ENCODE data around the gene AKR1C1. TPM values are rescaled to one million over a fixed set of nuclear protein-coding genes. Genes with fewer than 3 reads are reported as not detected.
"Not testable (repeated sequence)": the region's sequence is repeated elsewhere in the genome, so short reads cannot be mapped to it uniquely, and the experiment has no call there.

The AKR1C1 gene
- total RNA-seq, 2 experiments from 2014 or later, result 0.45 to 0.56 TPM

DNA sequence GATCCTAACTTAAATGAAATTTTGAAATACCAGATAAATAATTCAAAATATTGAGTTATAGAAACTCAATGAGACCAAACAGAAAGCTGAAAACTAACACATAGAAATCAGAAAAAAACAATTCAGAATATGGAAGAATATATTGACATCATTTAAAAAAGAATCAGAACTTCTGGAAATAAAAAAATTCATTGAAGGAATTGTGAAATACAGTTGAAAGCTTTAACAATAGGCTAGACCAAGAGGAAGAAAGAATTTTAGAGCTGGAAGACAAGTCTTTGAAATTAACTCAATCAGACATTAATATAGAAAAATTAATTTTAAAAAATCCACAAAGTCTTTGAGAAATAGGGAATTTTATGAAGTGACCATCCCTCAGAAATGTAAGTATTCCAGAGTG is 36.8 kb upstream of the AKR1C1 start:
- DNase-seq, result no peak
- Mint-ChIP-seq H3K27me3 (no peaks in the 10 kb centered on the region), H3K9me3 (peaks cover 20% of the 10 kb centered on the region), H3K27ac (no peak overlapping the region), H3K4me1 (ENCODE audit: low read depth) (no peaks in the 10 kb centered on the region), H3K36me3 (ENCODE audit: low read depth) (peaks cover 4% of the 10 kb centered on the region), H3K4me3 (no peak overlapping the region)
- TF ChIP-seq, protein P1, sequence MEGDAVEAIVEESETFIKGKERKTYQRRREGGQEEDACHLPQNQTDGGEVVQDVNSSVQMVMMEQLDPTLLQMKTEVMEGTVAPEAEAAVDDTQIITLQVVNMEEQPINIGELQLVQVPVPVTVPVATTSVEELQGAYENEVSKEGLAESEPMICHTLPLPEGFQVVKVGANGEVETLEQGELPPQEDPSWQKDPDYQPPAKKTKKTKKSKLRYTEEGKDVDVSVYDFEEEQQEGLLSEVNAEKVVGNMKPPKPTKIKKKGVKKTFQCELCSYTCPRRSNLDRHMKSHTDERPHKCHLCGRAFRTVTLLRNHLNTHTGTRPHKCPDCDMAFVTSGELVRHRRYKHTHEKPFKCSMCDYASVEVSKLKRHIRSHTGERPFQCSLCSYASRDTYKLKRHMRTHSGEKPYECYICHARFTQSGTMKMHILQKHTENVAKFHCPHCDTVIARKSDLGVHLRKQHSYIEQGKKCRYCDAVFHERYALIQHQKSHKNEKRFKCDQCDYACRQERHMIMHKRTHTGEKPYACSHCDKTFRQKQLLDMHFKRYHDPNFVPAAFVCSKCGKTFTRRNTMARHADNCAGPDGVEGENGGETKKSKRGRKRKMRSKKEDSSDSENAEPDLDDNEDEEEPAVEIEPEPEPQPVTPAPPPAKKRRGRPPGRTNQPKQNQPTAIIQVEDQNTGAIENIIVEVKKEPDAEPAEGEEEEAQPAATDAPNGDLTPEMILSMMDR (IDR thresholded peaks at IDR 0.05), result no peak
- no peak for ATAC-seq
- intact Hi-C loops (cut with micrococcal nuclease), result no loop called here
- CTCF ChIA-PET, result no interaction called here
- POLR2A ChIA-PET, result interaction anchor here (0.6 kb wide), 1 partner anchor 497 kb away, joined by 3 read pairs; no protein-coding TSS in a partner anchor

DNA sequence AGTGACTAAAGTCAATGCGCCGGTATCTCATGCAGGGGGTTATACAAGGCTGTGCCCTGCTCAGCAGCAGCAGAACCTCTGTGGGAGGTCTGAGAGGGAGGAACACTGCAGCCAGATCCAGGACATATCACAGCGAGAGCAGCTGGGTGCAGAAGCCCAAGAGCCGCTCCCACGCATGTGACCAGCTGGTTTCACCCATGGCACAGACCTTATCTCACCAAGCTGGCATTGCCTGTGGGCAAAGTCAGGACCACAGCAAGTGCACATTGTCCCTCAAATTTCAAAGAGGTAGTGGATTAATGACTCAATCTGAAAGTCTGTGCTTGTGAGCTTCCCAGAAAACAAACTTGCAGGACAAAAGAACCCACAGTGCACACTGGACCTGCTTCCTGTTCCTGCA is 31.6 kb upstream of the AKR1C1 start:
- peaks cover 9% of the 10 kb centered on the region for H3K9me3 Mint-ChIP-seq
- ChIA-PET POLR2A (no interaction called here), CTCF (interaction anchor here (1.4 kb wide), 1 partner anchor 81 kb away, joined by 4 read pairs; no protein-coding TSS in a partner anchor)
- no peaks in the 10 kb centered on the region for H3K27me3 Mint-ChIP-seq
- H3K4me3 Mint-ChIP-seq, result no peak overlapping the region
- no peak overlapping the region for H3K27ac Mint-ChIP-seq
- DNase-seq (no peak), ATAC-seq (no peak)
- TF ChIP-seq, protein P1 (IDR thresholded peaks at IDR 0.05), result no peak
- H3K36me3 Mint-ChIP-seq (ENCODE audit: low read depth), result peaks cover 2% of the 10 kb centered on the region
- intact Hi-C loops (cut with micrococcal nuclease), result no loop called here
- no peaks in the 10 kb centered on the region for H3K4me1 Mint-ChIP-seq (ENCODE audit: low read depth)

DNA sequence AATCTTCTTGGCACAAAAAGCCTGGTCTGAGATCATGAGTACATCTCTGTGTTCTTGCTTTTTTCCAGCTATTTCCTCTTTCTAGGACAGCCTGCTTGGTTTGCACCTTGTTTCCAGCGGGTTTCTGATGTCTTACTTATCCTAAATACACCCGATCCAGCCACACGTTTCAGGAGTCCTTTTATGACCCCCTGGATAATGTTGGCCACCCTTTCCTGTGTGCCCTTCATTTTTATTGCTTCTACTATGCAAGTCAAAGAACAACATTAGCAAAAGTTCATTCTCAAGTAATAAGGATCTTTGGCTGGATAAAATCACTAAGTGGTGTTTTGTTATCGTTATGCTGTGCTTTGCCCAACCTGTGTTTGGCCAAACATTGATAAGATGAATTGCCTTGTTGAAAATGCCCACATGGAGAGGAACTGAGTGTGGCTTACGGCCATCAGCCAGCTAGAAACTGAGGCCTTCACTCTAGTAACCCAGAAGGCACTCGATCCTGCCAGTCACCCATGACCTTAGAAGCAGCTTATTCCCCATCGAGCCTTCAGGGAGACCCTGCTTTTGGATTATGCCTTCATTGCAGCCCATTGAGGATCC is 28.7 kb upstream of the AKR1C1 start:
- Mint-ChIP-seq H3K9me3 (no peaks in the 10 kb centered on the region), H3K4me1 (ENCODE audit: low read depth) (no peaks in the 10 kb centered on the region), H3K27me3 (no peaks in the 10 kb centered on the region), H3K36me3 (ENCODE audit: low read depth) (no peaks in the 10 kb centered on the region), H3K4me3 (no peak overlapping the region), H3K27ac (no peak overlapping the region)
- ChIA-PET POLR2A (no interaction called here), CTCF (no interaction called here)
- no peak for DNase-seq
- ATAC-seq, result no peak
- TF ChIP-seq, protein P1 (IDR thresholded peaks at IDR 0.05), result no peak
- intact Hi-C loops (cut with micrococcal nuclease), result no loop called here

DNA sequence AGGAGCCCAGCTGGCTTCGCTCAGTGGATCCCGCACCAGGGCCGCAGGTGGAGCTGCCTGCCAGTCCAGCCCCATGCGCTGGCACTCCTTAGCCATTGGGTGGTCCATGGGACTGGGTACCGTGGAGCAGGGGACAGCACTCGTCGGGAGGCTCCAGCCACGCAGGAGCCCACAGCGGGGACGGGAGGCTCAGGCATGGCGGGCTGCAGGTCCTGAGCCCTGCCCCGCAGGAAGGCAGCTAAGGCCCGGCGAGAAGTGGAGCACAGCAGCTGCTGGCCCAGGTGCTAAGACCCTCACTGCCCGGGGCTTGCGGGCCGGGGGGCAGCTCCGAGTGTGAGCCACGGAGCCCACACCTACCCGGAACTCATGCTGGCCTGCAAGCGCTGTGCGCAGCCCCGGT is 25.9 kb upstream of the AKR1C1 start:
- Mint-ChIP-seq H3K36me3 (ENCODE audit: low read depth) (no peaks in the 10 kb centered on the region), H3K27me3 (no peaks in the 10 kb centered on the region), H3K4me1 (ENCODE audit: low read depth) (no peaks in the 10 kb centered on the region), H3K4me3 (no peak overlapping the region), H3K9me3 (no peaks in the 10 kb centered on the region), H3K27ac (no peak overlapping the region)
- ChIA-PET CTCF (no interaction called here), POLR2A (no interaction called here)
- ATAC-seq (no peak), DNase-seq (no peak)
- TF ChIP-seq, protein P1 (IDR thresholded peaks at IDR 0.05), result no peak
- intact Hi-C loops (cut with micrococcal nuclease), result no loop called here

DNA sequence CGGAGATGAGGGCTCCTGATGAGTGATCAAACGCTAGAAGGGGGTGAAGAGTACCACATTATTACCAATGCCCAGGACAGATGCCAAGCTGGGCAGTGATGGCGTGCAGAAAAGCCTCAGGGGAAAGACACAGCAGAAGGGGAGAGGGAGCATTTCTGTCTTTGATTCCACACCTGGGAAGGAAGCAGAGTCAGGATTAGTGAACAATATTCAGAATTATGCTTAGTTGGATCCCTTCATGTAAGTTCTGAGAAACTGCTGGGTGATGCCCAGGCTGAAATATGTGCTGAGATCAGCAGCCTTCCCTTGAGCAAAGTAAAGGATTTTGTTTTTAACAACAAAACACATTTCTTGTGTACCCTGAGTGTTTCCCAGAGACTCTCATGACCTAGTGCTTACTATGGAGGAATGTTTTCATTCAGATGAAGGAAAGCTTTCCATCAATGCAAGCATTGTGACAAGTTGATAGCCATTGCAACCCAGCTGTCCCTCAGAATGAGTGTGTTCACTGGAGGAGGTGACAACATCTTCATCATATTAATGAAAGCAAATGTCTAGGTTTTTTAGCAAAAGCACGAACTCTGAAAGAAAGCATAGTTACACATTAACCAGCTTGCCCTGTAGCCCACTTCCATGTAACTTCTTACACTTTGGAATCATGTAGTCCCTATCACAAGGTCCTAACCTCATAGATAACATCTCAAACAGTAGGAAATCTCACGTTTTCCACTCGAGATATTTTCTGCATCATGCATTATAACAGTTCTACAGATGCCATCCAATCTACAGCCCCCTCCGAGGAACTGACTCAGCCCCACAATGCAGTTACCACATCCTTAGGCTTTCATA is 23.8 kb upstream of the AKR1C1 start:
- no peaks in the 10 kb centered on the region for H3K9me3 Mint-ChIP-seq
- TF ChIP-seq, protein P1 (IDR thresholded peaks at IDR 0.05), result no peak
- intact Hi-C loops (cut with micrococcal nuclease), result no loop called here
- POLR2A ChIA-PET, result no interaction called here
- no peak overlapping the region for H3K27ac Mint-ChIP-seq
- CTCF ChIA-PET, result interaction anchor here (1.5 kb wide), 1 partner anchor 90 kb away, joined by 5 read pairs; no protein-coding TSS in a partner anchor
- ATAC-seq, result no peak
- DNase-seq, result no peak
- H3K27me3 Mint-ChIP-seq, result no peaks in the 10 kb centered on the region
- no peaks in the 10 kb centered on the region for H3K4me1 Mint-ChIP-seq (ENCODE audit: low read depth)
- H3K4me3 Mint-ChIP-seq, result no peak overlapping the region
- no peaks in the 10 kb centered on the region for H3K36me3 Mint-ChIP-seq (ENCODE audit: low read depth)

DNA sequence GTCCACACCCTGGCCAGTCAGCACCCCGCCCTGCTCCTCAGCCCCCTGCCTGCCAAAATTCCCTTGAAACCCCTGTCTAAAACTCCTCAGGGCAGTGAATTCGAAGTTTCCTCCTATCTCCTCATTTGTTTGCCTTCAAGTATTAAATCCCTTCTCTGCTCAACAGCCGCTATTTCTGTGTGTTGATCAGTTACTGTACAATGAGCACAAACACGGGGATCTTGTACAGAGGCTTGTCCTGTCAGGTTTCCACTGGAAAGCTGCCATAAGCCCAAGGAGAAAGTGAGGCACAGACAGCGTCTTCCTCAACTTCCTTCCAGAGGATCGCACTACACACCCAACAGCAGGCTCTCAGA is 23.2 kb upstream of the AKR1C1 start:
- H3K36me3 Mint-ChIP-seq (ENCODE audit: low read depth); ATAC-seq; H3K4me1 Mint-ChIP-seq (ENCODE audit: low read depth); H3K4me3 Mint-ChIP-seq; H3K27ac Mint-ChIP-seq; H3K9me3 Mint-ChIP-seq; POLR2A ChIA-PET; DNase-seq; intact Hi-C loops (cut with micrococcal nuclease); H3K27me3 Mint-ChIP-seq: not testable (repeated sequence)
- CTCF ChIA-PET, result interaction anchor here (1.5 kb wide), 1 partner anchor 90 kb away, joined by 5 read pairs; no protein-coding TSS in a partner anchor

DNA sequence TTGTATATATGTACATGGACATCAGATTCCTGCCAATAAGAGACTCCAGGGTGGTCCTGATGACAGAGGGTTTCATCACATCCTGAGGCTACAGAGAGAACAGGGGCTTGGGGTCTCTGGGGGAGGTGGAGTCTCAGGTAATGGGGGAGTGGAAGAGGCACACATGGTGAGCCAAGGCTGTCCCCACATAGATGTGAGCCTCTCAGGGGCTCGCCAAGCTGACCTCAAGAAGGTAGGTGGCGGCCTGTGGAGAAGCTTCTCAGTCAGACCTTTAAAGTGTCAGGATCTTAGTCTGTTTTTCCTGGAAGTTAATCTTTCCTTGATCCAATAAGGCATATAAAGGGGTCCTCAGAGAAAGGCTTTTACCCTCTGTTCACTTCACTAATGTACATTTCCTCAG is 22.3 kb upstream of the AKR1C1 start:
- H3K9me3 Mint-ChIP-seq; H3K4me3 Mint-ChIP-seq; H3K27me3 Mint-ChIP-seq; POLR2A ChIA-PET; H3K4me1 Mint-ChIP-seq (ENCODE audit: low read depth); intact Hi-C loops (cut with micrococcal nuclease); CTCF ChIA-PET; H3K36me3 Mint-ChIP-seq (ENCODE audit: low read depth); ATAC-seq; H3K27ac Mint-ChIP-seq; DNase-seq: not testable (repeated sequence)
